Osteoblast (primary cell): ENCODE measurements around the gene P4HA2. TPM values are rescaled to one million over a fixed set of nuclear protein-coding genes. Genes with fewer than 3 reads are reported as not detected.
A peak's percentile ranks its signal among the peaks of the same experiment; 100 is the strongest.

Source experiments
- DNase-seq: peaks from one replicate; pipeline ENCODE4 v3.0.0; 2011; ENCODE audit warnings: low spot score, mixed read lengths; ENCODE audit not compliant: insufficient read length; ENCODE audit errors: missing footprints
- H2AFZ ChIP-seq: 2 replicates; pipeline ENCODE4 v1.6.0; 2011; ENCODE audit warnings: mild to moderate bottlenecking, low read length
- H3K27ac ChIP-seq: 2 replicates; pipeline ENCODE4 v1.5.1; 2011; ENCODE audit warnings: mild to moderate bottlenecking, low read depth, low read length, moderate library complexity
- H3K27me3 ChIP-seq: 2 replicates; pipeline ENCODE4 v1.6.0; 2012; ENCODE audit warnings: mild to moderate bottlenecking, control low read depth, inconsistent platforms, low read length, moderate library complexity; ENCODE audit not compliant: insufficient read depth
- H3K36me3 ChIP-seq: 2 replicates; pipeline ENCODE4 v1.5.1; 2011; ENCODE audit warnings: mild to moderate bottlenecking, low read length, control low read depth, moderate library complexity; ENCODE audit not compliant: insufficient read depth
- H3K4me1 ChIP-seq: 2 replicates; pipeline ENCODE4 v1.5.1; 2011; ENCODE audit warnings: mild to moderate bottlenecking, low read length, control low read depth, moderate library complexity; ENCODE audit not compliant: insufficient read depth
- H3K4me2 ChIP-seq: 2 replicates; pipeline ENCODE4 v1.6.0; 2011; ENCODE audit warnings: mild to moderate bottlenecking, low read length; ENCODE audit not compliant: insufficient read depth
- H3K4me3 ChIP-seq: fragments of 200-600 bp; sonication (generic); 3 replicates; pipeline ENCODE4 v1.5.1; 2012; ENCODE audit warnings: mild to moderate bottlenecking, low read length, inconsistent platforms; ENCODE audit not compliant: insufficient read depth
- H3K79me2 ChIP-seq: 2 replicates; pipeline ENCODE4 v1.6.0; 2012; ENCODE audit warnings: mild to moderate bottlenecking, low read length, control low read depth, inconsistent platforms; ENCODE audit not compliant: insufficient read depth
- H3K9me3 ChIP-seq: 2 replicates; pipeline ENCODE4 v1.5.1; 2011; ENCODE audit warnings: low read depth, low read length, control low read depth
- H4K20me1 ChIP-seq: 2 replicates; pipeline ENCODE4 v1.6.0; 2012; ENCODE audit warnings: mild to moderate bottlenecking, low read length, control low read depth; ENCODE audit not compliant: insufficient read depth
- total RNA-seq: library from RNA; depleted of rRNA; stranded (reverse); fragments of >200 nt; gene quantifications from 2 replicates; pipeline ENCODE4 v1.2.3, GENCODE V29; 2012
- TF ChIP-seq, protein P1 (sequence below): IDR thresholded peaks from 2 replicates; pipeline ENCODE4 v1.5.1; 2011; ENCODE audit warnings: mild to moderate bottlenecking, low read depth, low read length, moderate library complexity; ENCODE audit errors: extremely low read depth

P4HA2 gene
- total RNA-seq, 1 donor, result 186 TPM

- Histone ChIP-seq H3K9me3 (no peaks in the 10 kb centered on the region), H3K79me2 (peaks cover 40% of the 10 kb centered on the region), H3K36me3 (peaks cover 5% of the 10 kb centered on the region), H3K4me2 (no peak overlapping the region), H3K4me1 (peaks cover 45% of the 10 kb centered on the region), H3K27me3 (no peaks in the 10 kb centered on the region), H3K4me3 (no peak overlapping the region), H2AFZ (no peak overlapping the region), H4K20me1 (peaks cover 21% of the 10 kb centered on the region), H3K27ac (no peak overlapping the region)
- no peak for DNase-seq
- TF ChIP-seq, protein P1, sequence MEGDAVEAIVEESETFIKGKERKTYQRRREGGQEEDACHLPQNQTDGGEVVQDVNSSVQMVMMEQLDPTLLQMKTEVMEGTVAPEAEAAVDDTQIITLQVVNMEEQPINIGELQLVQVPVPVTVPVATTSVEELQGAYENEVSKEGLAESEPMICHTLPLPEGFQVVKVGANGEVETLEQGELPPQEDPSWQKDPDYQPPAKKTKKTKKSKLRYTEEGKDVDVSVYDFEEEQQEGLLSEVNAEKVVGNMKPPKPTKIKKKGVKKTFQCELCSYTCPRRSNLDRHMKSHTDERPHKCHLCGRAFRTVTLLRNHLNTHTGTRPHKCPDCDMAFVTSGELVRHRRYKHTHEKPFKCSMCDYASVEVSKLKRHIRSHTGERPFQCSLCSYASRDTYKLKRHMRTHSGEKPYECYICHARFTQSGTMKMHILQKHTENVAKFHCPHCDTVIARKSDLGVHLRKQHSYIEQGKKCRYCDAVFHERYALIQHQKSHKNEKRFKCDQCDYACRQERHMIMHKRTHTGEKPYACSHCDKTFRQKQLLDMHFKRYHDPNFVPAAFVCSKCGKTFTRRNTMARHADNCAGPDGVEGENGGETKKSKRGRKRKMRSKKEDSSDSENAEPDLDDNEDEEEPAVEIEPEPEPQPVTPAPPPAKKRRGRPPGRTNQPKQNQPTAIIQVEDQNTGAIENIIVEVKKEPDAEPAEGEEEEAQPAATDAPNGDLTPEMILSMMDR, result no peak
Measured at GRCh38 chr5:132256086-132256782, 28.6 kb upstream of the P4HA2 start.

DNA sequence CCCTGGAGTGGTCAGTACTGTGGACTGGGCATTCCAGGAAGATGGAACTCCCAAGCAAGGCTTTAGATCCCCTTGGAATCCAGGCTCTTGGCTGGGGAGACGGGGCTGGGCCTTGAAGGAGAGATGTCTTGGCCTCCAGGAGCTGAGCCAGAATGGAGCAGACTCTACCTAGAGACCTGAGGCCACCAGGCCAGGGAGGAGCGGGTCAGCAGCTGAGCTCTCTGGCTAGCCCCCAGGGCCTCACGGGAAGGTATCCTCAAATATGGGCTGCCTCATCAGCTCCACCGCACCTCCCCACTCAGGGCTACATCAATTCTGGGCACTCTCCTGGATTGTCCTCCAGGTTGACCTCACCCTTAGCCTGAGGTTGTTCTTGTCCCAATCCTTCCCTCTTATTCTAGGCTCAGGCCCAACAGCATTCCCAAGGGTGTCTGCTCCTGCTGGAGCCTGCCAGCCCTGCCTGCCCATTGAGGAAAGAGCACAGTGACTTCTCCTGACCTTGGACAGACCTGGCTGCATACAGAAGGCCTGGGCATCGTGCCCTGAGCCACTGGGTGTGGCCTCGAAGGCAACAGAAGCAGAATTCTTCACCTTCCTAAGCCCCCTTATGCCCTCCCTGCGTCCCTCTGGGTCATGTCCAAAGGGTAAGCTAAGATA, 26.8 kb upstream of the P4HA2 start:
- H3K4me1 ChIP-seq, result peaks cover 32% of the 10 kb centered on the region
- peaks cover 5% of the 10 kb centered on the region for H4K20me1 ChIP-seq
- H3K36me3 ChIP-seq, result no peaks in the 10 kb centered on the region
- no peak for DNase-seq
- peaks cover 22% of the 10 kb centered on the region for H3K79me2 ChIP-seq
- TF ChIP-seq, protein P1, result no peak
- peak overlapping the region; percentile 4 for H3K4me2 ChIP-seq
- no peak overlapping the region for H2AFZ ChIP-seq
- H3K27me3 ChIP-seq, result no peaks in the 10 kb centered on the region
- no peak overlapping the region for H3K27ac ChIP-seq
- H3K4me3 ChIP-seq, result no peak overlapping the region
- no peaks in the 10 kb centered on the region for H3K9me3 ChIP-seq

GRCh38 chr5:132253452-132254320, 26.0 kb upstream of the P4HA2 start:
- no peak for DNase-seq
- Histone ChIP-seq H3K4me1 (peaks cover 24% of the 10 kb centered on the region), H3K4me2 (no peak overlapping the region), H3K4me3 (no peak overlapping the region), H3K36me3 (no peaks in the 10 kb centered on the region), H4K20me1 (peaks cover 3% of the 10 kb centered on the region), H3K27me3 (no peaks in the 10 kb centered on the region), H2AFZ (no peak overlapping the region), H3K79me2 (peaks cover 17% of the 10 kb centered on the region), H3K27ac (no peak overlapping the region), H3K9me3 (no peaks in the 10 kb centered on the region)
- TF ChIP-seq, protein P1, result no peak
